ENCODE measurements around the gene TNC. TPM values are rescaled to one million over a fixed set of nuclear protein-coding genes. Genes with fewer than 3 reads are reported as not detected.

The TNC gene
- total and polyA plus RNA-seq, 2 donors (not counting 1 experiment from before 2014, with no cell fraction given) = not detected

GRCh38 chr9:115121181-115121580 is 3.2 kb upstream of the TNC start:
- H3K27me3 ChIP-seq (replicated peaks in 1 of 4; ENCODE audit: control extremely low read depth in 1 of 4, control insufficient read depth in 3 of 4, insufficient read depth in 4 of 4, low read length in 3 of 4) = peaks cover 0 to 37% (median 27%) of the 10 kb centered on the region in 4 experiments
- POLR2A ChIA-PET = no interaction called here

GRCh38 chr9:115118879-115119218 is 892 bp upstream of the TNC start:
- Histone ChIP-seq H2AFZ (ENCODE audit: insufficient read depth, low read depth, low read length, poor library complexity, severe bottlenecking) (no peak overlapping the region), H3K9me3 (ENCODE audit: control extremely low read depth in 1 of 3, control insufficient read depth in 2 of 3, insufficient read depth in 1 of 3, low read length in 2 of 3) (no peaks in the 10 kb centered on the region), H3K27me3 (replicated peaks in 1 of 4; ENCODE audit: control extremely low read depth in 1 of 4, control insufficient read depth in 3 of 4, insufficient read depth in 4 of 4, low read length in 3 of 4) (peaks cover 0 to 44% (median 27%) of the 10 kb centered on the region in 4 experiments), H3K27ac (ENCODE audit: low read length in 2 of 2) (no peak overlapping the region), H3K4me3 (ENCODE audit: control extremely low read depth in 1 of 5, extremely low read depth in 1 of 5, insufficient read depth in 1 of 5, low read depth in 2 of 5, low read length in 4 of 5) (no peak overlapping the region), H3K4me1 (ENCODE audit: control insufficient read depth in 2 of 2, insufficient read depth in 2 of 2, low read length in 2 of 2) (peaks cover 0 to 4% of the 10 kb centered on the region in 2 donors), H3K4me2 (replicated peaks; ENCODE audit: low read depth, low read length, poor library complexity, severe bottlenecking) (no peak overlapping the region), H4K20me1 (ENCODE audit: control insufficient read depth, insufficient read depth, low read length, poor library complexity, severe bottlenecking) (no peaks in the 10 kb centered on the region), H3K79me2 (ENCODE audit: control insufficient read depth, insufficient read depth, low read length) (no peaks in the 10 kb centered on the region), H3K9ac (ENCODE audit: low read length) (no peak overlapping the region), H3K36me3 (replicated peaks in 1 of 2; ENCODE audit: control extremely low read depth in 1 of 2, control insufficient read depth in 1 of 2, extremely low read depth in 1 of 2, insufficient read depth in 2 of 2, low read length in 1 of 2) (no peaks in the 10 kb centered on the region)
- intact Hi-C loops (cut with micrococcal nuclease) = no loop called here
- ChIA-PET POLR2A (no interaction called here), CTCF (no interaction called here)
- Mint-ChIP-seq H3K27me3 (peaks cover 73% of the 10 kb centered on the region), H3K4me1 (peaks cover 5% of the 10 kb centered on the region), H3K27ac (no peak overlapping the region), H3K4me3 (no peak overlapping the region), H3K9me3 (ENCODE audit: insufficient read depth) (no peaks in the 10 kb centered on the region)
- TF ChIP-seq, protein P1, sequence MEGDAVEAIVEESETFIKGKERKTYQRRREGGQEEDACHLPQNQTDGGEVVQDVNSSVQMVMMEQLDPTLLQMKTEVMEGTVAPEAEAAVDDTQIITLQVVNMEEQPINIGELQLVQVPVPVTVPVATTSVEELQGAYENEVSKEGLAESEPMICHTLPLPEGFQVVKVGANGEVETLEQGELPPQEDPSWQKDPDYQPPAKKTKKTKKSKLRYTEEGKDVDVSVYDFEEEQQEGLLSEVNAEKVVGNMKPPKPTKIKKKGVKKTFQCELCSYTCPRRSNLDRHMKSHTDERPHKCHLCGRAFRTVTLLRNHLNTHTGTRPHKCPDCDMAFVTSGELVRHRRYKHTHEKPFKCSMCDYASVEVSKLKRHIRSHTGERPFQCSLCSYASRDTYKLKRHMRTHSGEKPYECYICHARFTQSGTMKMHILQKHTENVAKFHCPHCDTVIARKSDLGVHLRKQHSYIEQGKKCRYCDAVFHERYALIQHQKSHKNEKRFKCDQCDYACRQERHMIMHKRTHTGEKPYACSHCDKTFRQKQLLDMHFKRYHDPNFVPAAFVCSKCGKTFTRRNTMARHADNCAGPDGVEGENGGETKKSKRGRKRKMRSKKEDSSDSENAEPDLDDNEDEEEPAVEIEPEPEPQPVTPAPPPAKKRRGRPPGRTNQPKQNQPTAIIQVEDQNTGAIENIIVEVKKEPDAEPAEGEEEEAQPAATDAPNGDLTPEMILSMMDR (IDR thresholded peaks at IDR 0.05) = no peak
- TF ChIP-seq EZH2 (IDR thresholded peaks at IDR 0.05; ENCODE audit: borderline replicate concordance, insufficient read depth, low read depth, low read length, poor library complexity, severe bottlenecking) = no peak
- no CpG with 5 or more reads among the region's 8 CpGs for WGBS (ENCODE audit: insufficient coverage)
- DNase-seq = no peak
- ATAC-seq (ENCODE audit: low read depth) = no peak

More at GRCh38 chr9:115121181-115121580, 3.2 kb upstream of the TNC start:
- Histone ChIP-seq H3K79me2 (ENCODE audit: control insufficient read depth, insufficient read depth, low read length) (no peaks in the 10 kb centered on the region), H3K9ac (ENCODE audit: low read length) (no peak overlapping the region), H3K4me3 (ENCODE audit: control extremely low read depth in 1 of 5, extremely low read depth in 1 of 5, insufficient read depth in 1 of 5, low read depth in 2 of 5, low read length in 4 of 5) (no peak overlapping the region), H3K9me3 (ENCODE audit: control extremely low read depth in 1 of 3, control insufficient read depth in 2 of 3, insufficient read depth in 1 of 3, low read length in 2 of 3) (peaks cover 0 to 6% (median 0%) of the 10 kb centered on the region in 3 donors), H3K4me2 (replicated peaks; ENCODE audit: low read depth, low read length, poor library complexity, severe bottlenecking) (no peak overlapping the region), H4K20me1 (ENCODE audit: control insufficient read depth, insufficient read depth, low read length, poor library complexity, severe bottlenecking) (no peaks in the 10 kb centered on the region), H3K4me1 (ENCODE audit: control insufficient read depth in 2 of 2, insufficient read depth in 2 of 2, low read length in 2 of 2) (peaks cover 0 to 4% of the 10 kb centered on the region in 2 donors), H3K36me3 (replicated peaks in 1 of 2; ENCODE audit: control extremely low read depth in 1 of 2, control insufficient read depth in 1 of 2, extremely low read depth in 1 of 2, insufficient read depth in 2 of 2, low read length in 1 of 2) (no peaks in the 10 kb centered on the region), H2AFZ (ENCODE audit: insufficient read depth, low read depth, low read length, poor library complexity, severe bottlenecking) (no peak overlapping the region), H3K27ac (ENCODE audit: low read length in 2 of 2) (no peak overlapping the region)
- CTCF ChIA-PET = no interaction called here
- DNase-seq (no peak), ATAC-seq (ENCODE audit: low read depth) (no peak)
- Mint-ChIP-seq H3K9me3 (ENCODE audit: insufficient read depth) (peaks cover 4% of the 10 kb centered on the region), H3K4me3 (no peak overlapping the region), H3K27ac (no peak overlapping the region), H3K4me1 (peaks cover 5% of the 10 kb centered on the region), H3K27me3 (peaks cover 58% of the 10 kb centered on the region)
- no peak for TF ChIP-seq EZH2 (IDR thresholded peaks at IDR 0.05; ENCODE audit: borderline replicate concordance, insufficient read depth, low read depth, low read length, poor library complexity, severe bottlenecking)
- TF ChIP-seq, protein P1 (IDR thresholded peaks at IDR 0.05) = no peak
- intact Hi-C loops (cut with micrococcal nuclease) = no loop called here

All from B cell (primary cell).